A549 (cell line): ENCODE measurements around the gene SYTL2.
"Not testable (repeated sequence)": the region's sequence is repeated elsewhere in the genome, so short reads cannot be mapped to it uniquely, and the experiment has no call there.

Experiments
- CBX8 ChIP-seq: fragments of 200-600 bp; sonication (generic); IDR thresholded peaks from 2 replicates; pipeline ENCODE4 v1.6.1; 2016
- CHD2 ChIP-seq: fragments of 150-350 bp; IDR thresholded peaks from 2 replicates; pipeline ENCODE4 v1.6.1; 2014; ENCODE audit warnings: low read length; ENCODE audit not compliant: partially characterized antibody
- EP300 ChIP-seq, 2 experiments: fragments of >200 bp; sonication (Bioruptor Twin); formaldehyde crosslinking; IDR thresholded peaks; 2 replicates in 1 of 2; 3 replicates in 1 of 2; pipeline ENCODE4 v1.6.1; 2016 to 2017
- POLR2A ChIP-seq: IDR thresholded peaks from 2 replicates; pipeline ENCODE4 v1.6.1; 2012; ENCODE audit warnings: mild to moderate bottlenecking, low read length
- RFX5 ChIP-seq: fragments of 450-650 bp; IDR thresholded peaks from 2 replicates; pipeline ENCODE4 v1.7.1; 2014; ENCODE audit warnings: antibody characterized with exemption, mild to moderate bottlenecking, moderate library complexity
- SMC3 ChIP-seq: fragments of >200 bp; sonication (Bioruptor Twin); formaldehyde crosslinking; IDR thresholded peaks from 3 replicates; pipeline ENCODE4 v1.6.1; 2018; ENCODE audit warnings: inconsistent platforms
- USF2 ChIP-seq: fragments of 450-650 bp; IDR thresholded peaks from 2 replicates; pipeline ENCODE4 v1.6.1; 2014; ENCODE audit warnings: antibody characterized with exemption
- TF ChIP-seq, protein P1 (sequence below): fragments of >200 bp; sonication (Bioruptor Twin); formaldehyde crosslinking; IDR thresholded peaks from 3 replicates; pipeline ENCODE4 v1.5.1; 2016

- not testable (repeated sequence) for TF ChIP-seq CHD2; POLR2A; USF2; SMC3; CBX8; RFX5; EP300 (IDR thresholded peaks at IDR 0.05)
- TF ChIP-seq, protein P1, sequence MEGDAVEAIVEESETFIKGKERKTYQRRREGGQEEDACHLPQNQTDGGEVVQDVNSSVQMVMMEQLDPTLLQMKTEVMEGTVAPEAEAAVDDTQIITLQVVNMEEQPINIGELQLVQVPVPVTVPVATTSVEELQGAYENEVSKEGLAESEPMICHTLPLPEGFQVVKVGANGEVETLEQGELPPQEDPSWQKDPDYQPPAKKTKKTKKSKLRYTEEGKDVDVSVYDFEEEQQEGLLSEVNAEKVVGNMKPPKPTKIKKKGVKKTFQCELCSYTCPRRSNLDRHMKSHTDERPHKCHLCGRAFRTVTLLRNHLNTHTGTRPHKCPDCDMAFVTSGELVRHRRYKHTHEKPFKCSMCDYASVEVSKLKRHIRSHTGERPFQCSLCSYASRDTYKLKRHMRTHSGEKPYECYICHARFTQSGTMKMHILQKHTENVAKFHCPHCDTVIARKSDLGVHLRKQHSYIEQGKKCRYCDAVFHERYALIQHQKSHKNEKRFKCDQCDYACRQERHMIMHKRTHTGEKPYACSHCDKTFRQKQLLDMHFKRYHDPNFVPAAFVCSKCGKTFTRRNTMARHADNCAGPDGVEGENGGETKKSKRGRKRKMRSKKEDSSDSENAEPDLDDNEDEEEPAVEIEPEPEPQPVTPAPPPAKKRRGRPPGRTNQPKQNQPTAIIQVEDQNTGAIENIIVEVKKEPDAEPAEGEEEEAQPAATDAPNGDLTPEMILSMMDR, result not testable (repeated sequence)
Measured at GRCh38 chr11:85852754-85853153, 41.8 kb upstream of the SYTL2 start.
